H1 (cell line): ENCODE measurements around the gene MZF1. TPM values are rescaled to one million over a fixed set of nuclear protein-coding genes. Genes with fewer than 3 reads are reported as not detected.

Experiments
- CTCF ChIA-PET: fragments of 300-600 bp; sonication (Branson Sonifier 250); formaldehyde crosslinking; loops from one replicate; lab custom pipeline; 2021; ENCODE audit not compliant: partially characterized antibody; lab: Charles Lee
- POLR2A ChIA-PET: fragments of 300-600 bp; sonication (Branson Sonifier 250); formaldehyde crosslinking; loops from one replicate; lab custom pipeline; 2021; ENCODE audit warnings: inconsistent platforms; ENCODE audit not compliant: partially characterized antibody; lab: Charles Lee
- DNase-seq, 2 experiments: peaks; one replicate each; pipeline versions ENCODE4 v3.0.0 to v3.0.0-alpha.2; 2010 to 2022; ENCODE audit warnings: low spot score in 2 of 2, low read depth in 1 of 2, mixed read lengths in 1 of 2
- FAIRE-seq: peaks from 2 replicates; lab custom pipeline; 2011; peaks lifted over from hg19 to GRCh38; lab: Jason Lieb, UNC
- H2AFZ ChIP-seq: 2 replicates; pipeline ENCODE4 v1.8.1; 2012; ENCODE audit warnings: low read length, inconsistent platforms
- H2AK5ac ChIP-seq: 2 replicates; pipeline ENCODE4 v1.6.1; 2013; ENCODE audit warnings: low read depth, low read length
- H2BK120ac ChIP-seq: replicated peaks from 2 replicates; pipeline ENCODE3; 2013; ENCODE audit warnings: low read depth, low read length, inconsistent platforms
- H2BK12ac ChIP-seq: 2 replicates; pipeline ENCODE4 v1.6.1; 2013; ENCODE audit warnings: low read depth, low read length
- H2BK15ac ChIP-seq: 2 replicates; pipeline ENCODE4 v1.6.1; 2013; ENCODE audit warnings: low read length
- H2BK20ac ChIP-seq: 2 replicates; pipeline ENCODE4 v1.6.1; 2013; ENCODE audit warnings: low read length
- H2BK5ac ChIP-seq: 2 replicates; pipeline ENCODE4 v1.6.1; 2013; ENCODE audit warnings: low read depth, low read length
- H3K14ac ChIP-seq: 2 replicates; pipeline ENCODE4 v1.6.1; 2013; ENCODE audit warnings: inconsistent platforms; ENCODE audit not compliant: insufficient read length
- H3K18ac ChIP-seq: 2 replicates; pipeline ENCODE4 v1.6.1; 2013; ENCODE audit warnings: low read length; ENCODE audit errors: extremely low read depth
- H3K23ac ChIP-seq: 2 replicates; pipeline ENCODE4 v1.6.1; 2013; ENCODE audit warnings: inconsistent platforms; ENCODE audit not compliant: insufficient read length
- H3K23me2 ChIP-seq: 2 replicates; pipeline ENCODE4 v1.6.1; 2013; ENCODE audit warnings: low read depth, low read length
- H3K27ac ChIP-seq: 2 replicates; pipeline ENCODE4 v1.6.1; 2011; ENCODE audit warnings: low read depth, low read length, inconsistent platforms
- H3K27me3 ChIP-seq, 4 experiments: replicated peaks in 1 of 4; 1 replicate in 1 of 4; 2 replicates in 3 of 4; pipeline versions ENCODE4 v1.6.1 to v1.8.1; 2011 to 2013; ENCODE audit warnings: low read length in 3 of 4, mild to moderate bottlenecking in 3 of 4, inconsistent platforms in 2 of 4, mixed read lengths in 2 of 4, moderate library complexity in 1 of 4; ENCODE audit not compliant: control insufficient read depth in 3 of 4, insufficient read depth in 3 of 4; ENCODE audit errors: extremely low read depth in 1 of 4
- H3K36me3 ChIP-seq, 4 experiments: 2 replicates each; pipeline versions ENCODE4 v1.6.1 to v1.8.1; 2011 to 2013; ENCODE audit warnings: mild to moderate bottlenecking in 4 of 4, low read length in 3 of 4, moderate library complexity in 2 of 4, control low read depth in 1 of 4, inconsistent platforms in 1 of 4; ENCODE audit not compliant: insufficient read depth in 4 of 4, control insufficient read depth in 2 of 4
- H3K4ac ChIP-seq: replicated peaks from 2 replicates; pipeline ENCODE3; 2013; ENCODE audit warnings: low read length, low read depth, mixed read lengths, inconsistent platforms; ENCODE audit not compliant: insufficient read length
- H3K4me1 ChIP-seq, 4 experiments: replicated peaks in 1 of 4; 1 replicate in 1 of 4; 2 replicates in 3 of 4; pipeline versions ENCODE4 v1.6.1 to v1.8.1; 2011 to 2013; ENCODE audit warnings: low read length in 3 of 4, inconsistent platforms in 2 of 4, mixed read lengths in 1 of 4; ENCODE audit not compliant: insufficient read depth in 4 of 4, control insufficient read depth in 3 of 4
- H3K4me2 ChIP-seq, 2 experiments: 2 replicates each; pipeline versions ENCODE4 v1.6.1 to v1.8.1; 2011 to 2013; ENCODE audit warnings: low read depth in 2 of 2, low read length in 2 of 2, control low read depth in 1 of 2, inconsistent platforms in 1 of 2, mild to moderate bottlenecking in 1 of 2; ENCODE audit not compliant: insufficient read depth in 1 of 2
- H3K4me3 ChIP-seq, 4 experiments: fragments of 200-600, 300-600 bp in 1 of 4; sonication (generic), shearing (Covaris generic), sonication (Bioruptor Twin) in 1 of 4; 2 replicates each; pipeline versions ENCODE4 v1.5.1 to v1.8.1; 2011 to 2016; ENCODE audit warnings: low read length in 4 of 4, low read depth in 3 of 4, control low read depth in 2 of 4, inconsistent platforms in 2 of 4, mild to moderate bottlenecking in 2 of 4, mixed read lengths in 1 of 4, moderate library complexity in 1 of 4; ENCODE audit not compliant: insufficient read depth in 2 of 4; ENCODE audit errors: extremely low read depth in 1 of 4
- H3K56ac ChIP-seq: replicated peaks from 2 replicates; pipeline ENCODE3; 2013; ENCODE audit warnings: low read depth, mild to moderate bottlenecking, mixed read lengths, low read length, inconsistent platforms; ENCODE audit not compliant: insufficient read length
- H3K79me1 ChIP-seq: 2 replicates; pipeline ENCODE4 v1.6.1; 2013; ENCODE audit warnings: low read depth, low read length, control low read depth
- H3K79me2 ChIP-seq, 2 experiments: 2 replicates each; pipeline versions ENCODE4 v1.6.1 to v1.8.1; 2012 to 2013; ENCODE audit warnings: low read length in 2 of 2, mild to moderate bottlenecking in 2 of 2, inconsistent platforms in 1 of 2; ENCODE audit not compliant: insufficient read depth in 2 of 2, control insufficient read depth in 1 of 2
- H3K9ac ChIP-seq, 4 experiments: replicated peaks in 1 of 4; 1 replicate in 1 of 4; 2 replicates in 3 of 4; pipeline versions ENCODE4 v1.6.1 to v1.8.1; 2011 to 2013; ENCODE audit warnings: low read depth in 3 of 4, low read length in 3 of 4, control low read depth in 2 of 4, mild to moderate bottlenecking in 2 of 4, moderate library complexity in 2 of 4, inconsistent platforms in 1 of 4; ENCODE audit errors: extremely low read depth in 1 of 4
- H3K9me3 ChIP-seq, 2 experiments: 2 replicates each; pipeline versions ENCODE4 v1.6.1 to v1.8.1; 2012 to 2013; ENCODE audit warnings: mild to moderate bottlenecking in 2 of 2, moderate library complexity in 2 of 2, control low read depth in 1 of 2, inconsistent platforms in 1 of 2, low read depth in 1 of 2, low read length in 1 of 2, mixed read lengths in 1 of 2; ENCODE audit not compliant: insufficient read depth in 2 of 2
- H4K20me1 ChIP-seq, 2 experiments: replicated peaks in 1 of 2; 2 replicates each; pipeline versions ENCODE3 to v1.8.1; 2011 to 2013; ENCODE audit warnings: inconsistent platforms in 2 of 2, low read length in 2 of 2, mild to moderate bottlenecking in 1 of 2; ENCODE audit not compliant: insufficient read depth in 2 of 2, control insufficient read depth in 1 of 2
- H4K5ac ChIP-seq: 2 replicates; pipeline ENCODE4 v1.6.1; 2013; ENCODE audit warnings: low read length, low read depth, mixed read lengths, inconsistent platforms; ENCODE audit not compliant: insufficient read length
- H4K8ac ChIP-seq: 2 replicates; pipeline ENCODE4 v1.8.0; 2013; ENCODE audit warnings: mild to moderate bottlenecking, moderate library complexity, low read length, inconsistent platforms; ENCODE audit not compliant: insufficient read depth; ENCODE audit errors: extremely low read depth
- H4K91ac ChIP-seq: replicated peaks from 2 replicates; pipeline ENCODE3; 2013; ENCODE audit warnings: low read length, mixed read lengths, inconsistent platforms; ENCODE audit not compliant: insufficient read length
- ATF3 ChIP-seq: IDR thresholded peaks from 2 replicates; pipeline ENCODE4 v1.6.1; 2011; ENCODE audit warnings: low read depth, mild to moderate bottlenecking, low read length; ENCODE audit not compliant: insufficient read depth
- CTBP2 ChIP-seq: IDR thresholded peaks from 2 replicates; pipeline ENCODE4 v1.7.0; 2011; ENCODE audit warnings: borderline replicate concordance, mild to moderate bottlenecking, moderate library complexity, mixed read lengths, low read length; ENCODE audit not compliant: insufficient read depth, insufficient read length
- EP300 ChIP-seq, 2 experiments: IDR thresholded peaks; 1 replicate in 1 of 2; 2 replicates in 1 of 2; pipeline ENCODE4 v1.6.1; 2011 to 2012; ENCODE audit warnings: low read depth in 2 of 2, low read length in 2 of 2, mild to moderate bottlenecking in 2 of 2, borderline replicate concordance in 1 of 2, inconsistent platforms in 1 of 2, moderate library complexity in 1 of 2
- HDAC2 ChIP-seq, 2 experiments: fragments of 300-600 bp in 1 of 2; sonication (generic) in 1 of 2; IDR thresholded peaks; 2 replicates each; pipeline ENCODE4 v1.6.1; 2011 to 2012; ENCODE audit warnings: low read depth in 2 of 2, low read length in 2 of 2, mild to moderate bottlenecking in 2 of 2, moderate library complexity in 2 of 2, borderline replicate concordance in 1 of 2, inconsistent platforms in 1 of 2
- KDM1A ChIP-seq: fragments of 200-600, 300-600 bp; sonication (generic); IDR thresholded peaks from 2 replicates; pipeline ENCODE4 v1.7.1; 2016; ENCODE audit warnings: mild to moderate bottlenecking, low read length, borderline replicate concordance
- POLR2A ChIP-seq, 2 experiments: IDR thresholded peaks; 1 replicate in 1 of 2; 2 replicates in 1 of 2; pipeline ENCODE4 v1.6.1; 2011; ENCODE audit warnings: low read depth in 2 of 2, low read length in 2 of 2, mild to moderate bottlenecking in 2 of 2; ENCODE audit errors: control extremely low read depth in 1 of 2
- POLR2AphosphoS5 ChIP-seq: IDR thresholded peaks from 2 replicates; pipeline ENCODE4 v1.6.1; 2011; ENCODE audit warnings: low read depth, low read length
- RXRA ChIP-seq: IDR thresholded peaks from 2 replicates; pipeline ENCODE4 v1.6.1; 2011; ENCODE audit warnings: low read depth, mild to moderate bottlenecking, low read length, moderate library complexity; ENCODE audit not compliant: insufficient read depth
- SP2 ChIP-seq: IDR thresholded peaks from 2 replicates; pipeline ENCODE4 v1.6.1; 2012; ENCODE audit warnings: mild to moderate bottlenecking, low read length, inconsistent platforms
- SRF ChIP-seq: IDR thresholded peaks from 2 replicates; pipeline ENCODE4 v1.6.1; 2011; ENCODE audit warnings: mild to moderate bottlenecking, low read depth, low read length, moderate library complexity
- TAF1 ChIP-seq: IDR thresholded peaks from 2 replicates; pipeline ENCODE4 v1.6.1; 2011; ENCODE audit warnings: mild to moderate bottlenecking, low read depth, low read length
- WGBS, 2 experiments: shearing (Covaris generic) in 1 of 2; methylation state at CpG; one replicate each; pipeline versions ENCODE4 v1.1.6 to v1.1.7; 2013 to 2015; ENCODE audit warnings: low lambda C conversion rate in 2 of 2, mixed read lengths in 2 of 2, inconsistent platforms in 1 of 2, low coverage in 1 of 2, missing lambda C conversion rate in 1 of 2; ENCODE audit not compliant: insufficient replicate concordance in 2 of 2, insufficient coverage in 1 of 2, insufficient read length in 1 of 2; ENCODE audit errors: extremely low coverage in 1 of 2, missing lambda C conversion rate in 1 of 2; 5-methylcytosine and 5-hydroxymethylcytosine counted together
- polyA plus RNA-seq, 7 experiments: library from polyadenylated mRNA; depleted of rRNA in 3 of 7; stranded (reverse) in 5 of 7; unstranded in 2 of 7; fragments of >200 nt in 5 of 7; fragments of 200-250 nt in 2 of 7; gene quantifications; 1 replicate in 5 of 7; 2 replicates in 1 of 7; 4 replicates in 1 of 7; pipeline versions ENCODE4 v1.2.1 to v1.2.3, GENCODE V29; 2011 to 2013; ENCODE audit warnings: missing spikeins in 2 of 7, mixed read lengths in 2 of 7
- total RNA-seq: library from RNA; stranded (reverse); fragmentation: NEBNext Ultra II Directional; extraction: Animal tissue kit (Norgen Biotek cat#: 25700); gene quantifications from 2 replicates; pipeline ENCODE4 v1.2.1, GENCODE V29; 2021

MZF1 gene
- total and polyA plus RNA-seq, 2 of the 8 experiments (the other 6 are each of a cell fraction or from before 2014, with no cell fraction given), result 15.2 to 25.0 TPM

- ChIA-PET POLR2A (interaction anchor here (0.9 to 13.8 kb wide), 5 partner anchors 10 to 29 kb away, joined by 4 to 650 read pairs (median 6); partner anchors contain the start of genes MZF1, SLC27A5, UBE2M and ZBTB45), CTCF (interaction anchor here (1.2 to 3.8 kb wide), 4 partner anchors 13 to 210 kb away, joined by 3 to 26 read pairs (median 6); partner anchors contain the start of gene ZBTB45)
- no peak overlapping the region; the same call in 1 of the 2 replicates for H2BK5ac ChIP-seq
- no peak overlapping the region for H3K4me3 ChIP-seq
- H3K79me1 ChIP-seq, result peaks cover 22% of the 10 kb centered on the region
- no peak overlapping the region for H2AK5ac ChIP-seq
- H2BK20ac ChIP-seq, result no peak overlapping the region
- no peak overlapping the region for H3K27ac ChIP-seq
- no peak overlapping the region for H3K56ac ChIP-seq
- H2BK15ac ChIP-seq, result no peak overlapping the region
- DNase-seq (no peak), FAIRE-seq (no peak)
- H4K8ac ChIP-seq, result no peak overlapping the region
- no peak overlapping the region for H2BK12ac ChIP-seq
- no peak overlapping the region for H2AFZ ChIP-seq
- H3K23ac ChIP-seq, result no peak overlapping the region
- H3K4ac ChIP-seq, result no peak overlapping the region
- peaks cover 28 to 49% of the 10 kb centered on the region in 2 experiments for H3K79me2 ChIP-seq
- H3K27me3 ChIP-seq, result no peaks in the 10 kb centered on the region
- peaks cover 3 to 15% (median 9%) of the 10 kb centered on the region in 4 experiments for H3K4me1 ChIP-seq
- no peak overlapping the region for H3K4me2 ChIP-seq
- H4K91ac ChIP-seq, result no peak overlapping the region
- H2BK120ac ChIP-seq, result no peak overlapping the region
- no peak overlapping the region for H3K18ac ChIP-seq
- H4K5ac ChIP-seq, result no peak overlapping the region
- H3K9ac ChIP-seq, result no peak overlapping the region
- no peak overlapping the region for H3K14ac ChIP-seq
- peaks cover 42 to 73% (median 59%) of the 10 kb centered on the region in 4 experiments for H3K36me3 ChIP-seq
- WGBS, 2 experiments, result 91% methylated on average over 20 of the region's 20 CpGs; no CpG with 5 or more reads in 1 of the 2 experiments
- peaks cover 14% of the 10 kb centered on the region for H3K23me2 ChIP-seq
- H3K9me3 ChIP-seq, result no peaks in the 10 kb centered on the region
- H4K20me1 ChIP-seq, result peaks cover 42 to 57% of the 10 kb centered on the region in 2 experiments
- TF ChIP-seq SRF, result no peak
- no peak for TF ChIP-seq TAF1
- no peak for TF ChIP-seq EP300 (IDR thresholded peaks at IDR 0.05; ENCODE audit: borderline replicate concordance in 1 of 2, low read depth in 2 of 2, low read length in 2 of 2)
- peak in 1 of 2 experiments; percentile 24; a peak in 1 of 3 replicates for TF ChIP-seq POLR2A (IDR thresholded peaks at IDR 0.05; ENCODE audit: control extremely low read depth in 1 of 2, low read depth in 2 of 2, low read length in 2 of 2)
- TF ChIP-seq SP2, result no peak
- no peak for TF ChIP-seq HDAC2 (IDR thresholded peaks at IDR 0.05; ENCODE audit: borderline replicate concordance in 1 of 2, low read depth in 2 of 2, low read length in 2 of 2)
- no peak for TF ChIP-seq ATF3
- no peak for TF ChIP-seq CTBP2
- TF ChIP-seq POLR2AphosphoS5, result peak; percentile 46
- no peak for TF ChIP-seq KDM1A
- TF ChIP-seq RXRA, result no peak
Observed at GRCh38 chr19:58548859-58549663, 24.1 kb downstream of the MZF1 start.
